Neural progenitor cell (in vitro differentiated cells): ENCODE data around the gene TNIK.
A peak's percentile ranks its signal among the peaks of the same experiment; 100 is the strongest.

Experiments used
- EZH2phosphoT487 ChIP-seq: fragments of 200-600 bp; sonication (generic); IDR thresholded peaks from 2 replicates; pipeline ENCODE4 v1.6.1; 2017; ENCODE audit warnings: antibody characterized with exemption
- TF ChIP-seq, protein P1 (sequence below): fragments of 200-600 bp; sonication (generic); IDR thresholded peaks from 2 replicates; pipeline ENCODE4 v1.5.1; 2017; ENCODE audit warnings: antibody characterized with exemption, mild to moderate bottlenecking

DNA sequence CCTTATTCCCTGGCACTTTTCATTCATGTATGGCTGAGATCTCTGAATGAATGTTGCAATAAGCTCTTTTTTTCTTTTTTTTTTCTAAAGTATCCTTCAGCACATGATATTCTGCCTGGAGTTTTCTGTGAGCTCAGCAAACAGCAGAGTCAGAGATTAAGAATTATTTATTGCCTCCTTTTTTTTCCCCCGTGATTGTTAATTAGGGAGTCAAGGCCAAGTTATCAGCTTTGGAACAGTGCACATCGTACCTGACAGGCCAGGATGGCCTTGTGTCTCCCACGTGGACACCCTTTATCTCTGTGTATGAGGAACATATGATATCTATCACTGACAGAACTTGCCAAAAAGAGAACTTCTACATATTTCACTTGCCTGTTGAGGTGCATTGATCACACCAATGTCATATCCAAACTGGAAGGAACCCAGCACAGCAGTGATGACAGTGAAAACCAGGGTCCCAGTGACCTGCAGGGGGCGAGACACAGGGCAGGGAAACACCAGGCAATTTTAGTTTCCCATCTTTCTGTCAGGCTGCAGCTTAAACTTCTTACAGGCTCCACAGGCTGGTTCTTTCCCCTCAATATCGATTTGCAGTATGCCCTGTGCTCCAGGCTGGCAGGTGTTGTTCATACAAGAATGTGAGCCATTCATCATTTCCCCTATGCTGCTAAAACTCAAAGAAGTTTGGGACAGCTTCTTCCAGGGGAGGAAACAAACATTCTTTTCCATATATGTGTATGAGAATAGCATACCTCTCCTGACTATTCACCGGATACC is 441.9 kb downstream of the TNIK start:
- TF ChIP-seq, protein P1, sequence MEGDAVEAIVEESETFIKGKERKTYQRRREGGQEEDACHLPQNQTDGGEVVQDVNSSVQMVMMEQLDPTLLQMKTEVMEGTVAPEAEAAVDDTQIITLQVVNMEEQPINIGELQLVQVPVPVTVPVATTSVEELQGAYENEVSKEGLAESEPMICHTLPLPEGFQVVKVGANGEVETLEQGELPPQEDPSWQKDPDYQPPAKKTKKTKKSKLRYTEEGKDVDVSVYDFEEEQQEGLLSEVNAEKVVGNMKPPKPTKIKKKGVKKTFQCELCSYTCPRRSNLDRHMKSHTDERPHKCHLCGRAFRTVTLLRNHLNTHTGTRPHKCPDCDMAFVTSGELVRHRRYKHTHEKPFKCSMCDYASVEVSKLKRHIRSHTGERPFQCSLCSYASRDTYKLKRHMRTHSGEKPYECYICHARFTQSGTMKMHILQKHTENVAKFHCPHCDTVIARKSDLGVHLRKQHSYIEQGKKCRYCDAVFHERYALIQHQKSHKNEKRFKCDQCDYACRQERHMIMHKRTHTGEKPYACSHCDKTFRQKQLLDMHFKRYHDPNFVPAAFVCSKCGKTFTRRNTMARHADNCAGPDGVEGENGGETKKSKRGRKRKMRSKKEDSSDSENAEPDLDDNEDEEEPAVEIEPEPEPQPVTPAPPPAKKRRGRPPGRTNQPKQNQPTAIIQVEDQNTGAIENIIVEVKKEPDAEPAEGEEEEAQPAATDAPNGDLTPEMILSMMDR, result peak; percentile 60
- TF ChIP-seq EZH2phosphoT487, result no peak
